GM15510 (cell line): ENCODE measurements around the gene GLI3.

Source experiments
- POLR2A ChIP-seq: IDR thresholded peaks from 3 replicates; pipeline ENCODE4 v1.6.1; 2011; ENCODE audit warnings: borderline replicate concordance; ENCODE audit not compliant: insufficient read length; ENCODE audit errors: extremely low read depth

The GLI3 gene

DNA sequence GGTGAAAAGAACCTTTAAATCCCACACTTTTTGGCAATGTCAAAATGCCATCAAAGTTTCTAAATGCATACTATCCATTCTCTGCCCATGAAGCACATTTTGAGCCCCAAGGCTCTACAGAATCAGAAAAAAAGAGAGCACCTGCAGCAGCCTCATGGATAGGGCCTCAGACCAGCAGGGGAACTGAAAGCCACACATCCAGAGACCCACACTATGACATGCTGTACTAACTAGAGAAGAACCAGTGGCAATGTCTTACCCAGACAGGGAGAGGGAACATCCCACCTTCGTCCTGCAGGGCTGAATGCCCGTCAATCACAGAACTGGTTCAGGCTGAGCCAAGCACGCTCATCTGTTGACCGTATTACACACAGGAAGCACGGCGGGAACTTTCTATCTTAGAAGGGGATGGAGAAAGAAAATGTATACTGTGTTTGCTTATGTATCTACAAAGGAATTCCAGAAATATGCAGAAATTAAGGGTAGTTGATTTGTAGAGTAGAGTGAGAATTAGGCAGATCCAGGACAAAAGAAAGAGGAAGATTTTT, 237.2 kb downstream of the GLI3 start:
- no peak for TF ChIP-seq POLR2A

- TF ChIP-seq POLR2A: no peak
Measured at GRCh38 chr7:41998041-41998440, 239.0 kb downstream of the GLI3 start.

GRCh38 chr7:41997151-41997550, 239.9 kb downstream of the GLI3 start:
- no peak for TF ChIP-seq POLR2A

- no peak for TF ChIP-seq POLR2A
Measured at GRCh38 chr7:41996381-41997035, 240.5 kb downstream of the GLI3 start.

DNA sequence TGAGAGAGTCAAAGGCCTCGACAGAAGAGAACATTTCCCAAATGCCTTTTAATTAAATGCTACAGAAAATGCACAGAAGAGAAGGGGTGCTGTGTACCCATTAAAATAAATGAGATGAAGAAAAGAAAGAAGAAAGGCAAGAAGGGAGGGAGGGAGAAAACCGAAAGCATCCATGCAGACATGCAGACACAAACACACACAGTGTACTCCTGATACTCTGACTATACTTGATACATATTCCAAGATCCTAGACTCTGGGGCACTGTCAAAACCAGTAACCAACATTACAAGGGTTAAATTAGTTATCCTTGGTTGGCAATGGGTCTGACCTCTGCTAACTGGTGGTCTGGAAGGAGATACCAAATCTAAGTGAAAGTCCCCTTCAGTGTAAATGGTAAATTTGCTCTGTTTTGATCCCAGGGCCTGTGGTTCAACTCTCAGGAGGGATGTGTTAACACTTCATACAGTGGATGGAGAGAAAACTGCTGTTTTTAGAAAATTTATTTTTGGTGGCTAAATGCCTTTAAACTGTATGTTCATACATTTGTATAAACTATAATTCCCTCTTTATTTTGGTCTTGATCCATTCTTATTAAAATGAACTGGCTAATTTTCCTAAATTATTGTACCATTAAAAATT, 241.3 kb downstream of the GLI3 start:
- no peak for TF ChIP-seq POLR2A

GRCh38 chr7:41994746-41995110, 242.3 kb downstream of the GLI3 start:
- no peak for TF ChIP-seq POLR2A

DNA sequence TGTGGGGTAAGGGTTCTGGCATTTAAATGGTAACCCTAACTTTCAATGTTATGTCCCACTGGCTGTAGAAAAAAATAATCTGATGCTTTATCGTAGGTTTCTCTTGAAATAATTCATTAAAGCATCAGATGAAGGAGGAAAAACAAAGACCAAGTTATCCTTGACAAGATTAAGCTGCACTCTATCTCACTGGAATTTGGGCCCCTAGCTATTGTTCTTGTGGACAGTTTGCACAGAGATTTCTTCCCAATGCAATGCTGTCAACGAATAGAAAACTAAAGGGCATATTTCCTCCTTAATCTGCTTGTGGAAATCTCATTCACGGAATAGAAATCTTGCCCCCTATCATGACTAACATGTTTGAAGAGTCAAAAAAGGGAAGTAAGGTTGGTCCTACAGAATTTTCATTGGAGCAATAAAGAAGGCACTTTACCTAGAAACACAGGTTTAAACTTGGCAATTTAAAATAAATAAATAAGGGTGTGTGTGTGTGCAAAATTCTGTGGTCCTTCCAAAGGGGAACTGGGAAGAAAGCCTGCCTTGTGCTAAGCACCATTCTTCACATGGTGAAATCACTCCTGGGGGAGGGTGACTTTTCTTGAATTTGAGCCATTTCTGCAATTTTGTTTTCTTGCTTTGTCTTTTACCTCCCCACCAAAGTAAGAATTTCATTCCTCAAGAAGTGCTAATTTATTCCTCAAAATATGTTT, 242.8 kb downstream of the GLI3 start:
- TF ChIP-seq POLR2A: no peak

DNA sequence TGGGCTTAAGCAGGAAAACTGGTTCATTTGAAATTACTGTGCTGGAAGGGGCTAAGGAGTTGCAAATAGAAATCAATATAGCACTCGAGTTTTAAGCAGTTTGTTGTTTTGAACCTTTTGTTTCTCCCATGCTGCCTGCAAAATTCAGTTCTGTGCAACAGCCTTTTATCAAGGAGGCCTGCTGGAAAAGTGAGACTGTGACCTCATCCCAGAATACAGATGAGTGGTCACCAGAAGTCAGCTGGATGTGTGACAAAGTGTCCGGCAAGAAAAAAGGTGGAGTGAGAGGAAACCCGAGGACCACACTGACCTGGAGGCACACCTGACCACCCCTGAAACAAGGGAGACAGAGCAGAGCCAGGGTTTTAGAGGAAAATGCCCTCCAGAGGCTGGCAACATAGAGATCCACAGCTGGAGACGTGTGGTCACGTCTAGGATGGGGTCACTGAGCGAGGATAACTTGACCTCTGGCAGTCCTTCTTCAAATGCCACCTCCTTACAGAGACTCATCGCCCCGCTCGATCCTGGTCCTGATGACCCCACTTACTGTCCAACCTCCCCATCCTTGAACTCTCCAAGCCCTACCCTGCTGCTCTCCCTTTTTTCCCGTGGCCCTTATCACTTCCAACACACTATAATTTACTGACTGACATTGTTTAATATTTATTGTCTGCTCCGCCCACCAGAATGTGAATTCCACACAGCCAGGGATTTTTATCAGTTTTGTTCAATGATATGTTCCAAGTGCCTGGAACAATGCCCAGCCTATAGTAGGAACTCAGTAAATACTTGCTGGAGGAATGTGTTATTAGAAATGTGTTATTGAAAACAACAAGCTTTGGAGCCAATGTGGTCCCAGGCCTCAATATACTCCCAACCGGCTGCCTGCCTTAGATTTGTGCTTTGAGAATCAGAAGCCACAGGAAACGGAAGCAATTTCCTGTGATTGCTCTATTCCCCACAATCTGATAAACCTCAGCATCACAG, 243.8 kb downstream of the GLI3 start:
- no peak for TF ChIP-seq POLR2A

DNA sequence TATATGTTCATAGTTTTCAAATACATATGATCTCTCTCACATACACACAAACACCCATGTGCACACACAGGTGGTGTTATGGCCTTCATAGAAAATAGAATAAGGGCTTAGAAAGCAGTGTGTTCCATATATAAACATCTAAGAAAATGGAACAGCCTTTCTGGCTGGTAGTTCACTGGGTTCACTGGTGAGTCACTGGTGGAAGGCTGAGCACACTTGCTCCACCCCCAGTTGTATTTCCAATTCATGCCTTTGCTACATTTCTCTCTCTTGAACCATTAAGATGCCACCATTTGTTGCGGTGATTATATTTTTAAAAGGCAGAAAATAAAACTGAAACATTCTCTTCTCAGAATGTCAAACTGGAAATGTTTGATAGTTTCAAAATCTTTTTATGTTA, 252.1 kb downstream of the GLI3 start:
- no peak for TF ChIP-seq POLR2A

GRCh38 chr7:41981046-41982040, 255.7 kb downstream of the GLI3 start:
- no peak for TF ChIP-seq POLR2A

GRCh38 chr7:41979834-41980307, 257.1 kb downstream of the GLI3 start:
- no peak for TF ChIP-seq POLR2A

GRCh38 chr7:41978858-41979257, 258.2 kb downstream of the GLI3 start:
- TF ChIP-seq POLR2A: no peak

DNA sequence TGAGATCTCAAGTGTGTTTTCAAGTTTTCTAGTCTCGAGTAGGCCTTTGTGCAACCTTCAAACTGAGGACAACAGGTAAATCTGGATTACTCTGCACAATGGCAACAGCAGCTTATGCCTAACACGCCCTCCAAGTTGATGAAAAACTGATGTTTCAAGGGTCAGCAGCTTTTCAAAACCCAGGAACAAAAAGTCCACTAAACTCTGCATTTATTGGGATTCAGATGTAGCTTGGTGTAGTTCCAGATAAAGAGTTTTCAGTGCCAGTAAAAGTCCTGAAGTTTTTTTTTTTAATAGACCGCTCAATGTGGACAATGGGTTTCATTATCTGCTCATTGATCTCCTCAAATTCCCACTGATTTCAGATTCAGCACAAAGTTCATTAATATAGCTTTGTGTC, 259.3 kb downstream of the GLI3 start:
- no peak for TF ChIP-seq POLR2A
